SU-DHL-6 (cell line): ENCODE measurements around the gene CLMP.

Source experiments
- H2AFZ ChIP-seq: fragments of 200-600 bp; sonication (generic); 2 replicates; pipeline ENCODE4 v1.6.1; 2014; ENCODE audit warnings: low read depth, mild to moderate bottlenecking, moderate library complexity, mixed read lengths, antibody characterized with exemption, low read length; ENCODE audit not compliant: severe bottlenecking
- H3F3A ChIP-seq: fragments of 200-600 bp; shearing (Covaris generic); 2 replicates; pipeline ENCODE4 v1.6.0; 2016; ENCODE audit warnings: antibody characterized with exemption, mild to moderate bottlenecking; ENCODE audit not compliant: insufficient read depth
- H3K27ac ChIP-seq: fragments of 200-600 bp; sonication (generic); 2 replicates; pipeline ENCODE4 v1.5.1; 2016; ENCODE audit warnings: low read depth, mild to moderate bottlenecking, low read length, moderate library complexity, mixed read lengths
- H3K27me3 ChIP-seq: fragments of 200-600 bp; sonication (generic), shearing (Covaris generic); 2 replicates; pipeline ENCODE4 v1.6.0; 2014; ENCODE audit warnings: mild to moderate bottlenecking, low read length
- H3K36me3 ChIP-seq: fragments of 200-600 bp; sonication (generic); 2 replicates; pipeline ENCODE4 v1.6.1; 2014; ENCODE audit warnings: mild to moderate bottlenecking, low read length, mixed read lengths
- H3K4me2 ChIP-seq: fragments of 300-600, 200-600 bp; shearing (Covaris generic), sonication (generic); 2 replicates; pipeline ENCODE4 v1.6.0; 2014; ENCODE audit warnings: low read length, low read depth, mild to moderate bottlenecking; ENCODE audit not compliant: poor library complexity, severe bottlenecking
- H3K4me3 ChIP-seq: fragments of 200-600 bp; sonication (generic); 2 replicates; pipeline ENCODE4 v1.5.1; 2014; ENCODE audit warnings: antibody characterized with exemption, low read length, mild to moderate bottlenecking, mixed read lengths; ENCODE audit not compliant: insufficient read depth, poor library complexity, severe bottlenecking
- H3K79me2 ChIP-seq: fragments of 200-600 bp; sonication (generic); 2 replicates; pipeline ENCODE4 v1.6.1; 2014; ENCODE audit warnings: mild to moderate bottlenecking, low read length, moderate library complexity; ENCODE audit not compliant: insufficient read depth
- H3K9ac ChIP-seq: fragments of 200-600 bp; sonication (generic); 2 replicates; pipeline ENCODE4 v1.7.0; 2014; ENCODE audit warnings: mild to moderate bottlenecking, low read length
- H3K9me2 ChIP-seq: fragments of 200-600 bp; sonication (generic); replicated peaks from 2 replicates; pipeline ENCODE4 v1.6.1; 2014; ENCODE audit warnings: low read length; ENCODE audit not compliant: insufficient read depth
- H3K9me3 ChIP-seq: fragments of 200-600 bp; sonication (generic); 2 replicates; pipeline ENCODE4 v1.6.1; 2014; ENCODE audit warnings: low read length, mixed read lengths; ENCODE audit not compliant: insufficient read depth
- H4K20me1 ChIP-seq: fragments of 200-600 bp; sonication (generic); 2 replicates; pipeline ENCODE4 v1.6.1; 2014; ENCODE audit warnings: low read depth, mild to moderate bottlenecking, antibody characterized with exemption, low read length, moderate library complexity, mixed read lengths
- EZH2phosphoT487 ChIP-seq: fragments of 200-600 bp; sonication (generic), shearing (Covaris generic); conservative IDR thresholded peaks from 2 replicates; pipeline ENCODE4 v1.6.1; 2018; ENCODE audit warnings: mild to moderate bottlenecking, antibody characterized with exemption, low read length, moderate library complexity, mixed read lengths
- TF ChIP-seq, protein P1 (sequence below): fragments of 200-600 bp; sonication (generic); IDR thresholded peaks from one replicate; pipeline ENCODE4 v1.5.1; 2017; ENCODE audit warnings: antibody characterized with exemption, mild to moderate bottlenecking, low read length, moderate library complexity; ENCODE audit not compliant: insufficient read depth, poor library complexity, severe bottlenecking

Gene CLMP

DNA sequence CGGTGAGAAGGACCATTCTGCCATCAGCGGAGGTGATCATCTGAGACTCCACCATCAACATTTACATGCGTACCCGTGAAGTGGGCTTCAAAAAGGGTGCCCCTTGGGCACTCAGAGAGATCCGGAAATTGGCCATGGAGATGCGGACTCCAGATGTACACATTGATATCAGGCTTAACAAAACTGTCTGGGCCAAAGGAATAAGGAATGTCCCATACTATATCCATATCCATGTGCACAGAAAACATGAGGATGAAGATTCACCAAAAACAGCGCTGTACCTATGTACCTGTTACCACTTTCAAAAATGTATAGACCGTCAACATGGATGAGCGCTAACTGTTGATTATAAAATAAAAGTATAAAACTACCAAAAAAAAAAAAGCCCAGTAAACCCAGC is 143.9 kb downstream of the CLMP start:
- peaks cover 44% of the 10 kb centered on the region for H3F3A ChIP-seq
- no peak overlapping the region for H2AFZ ChIP-seq
- peaks cover 5% of the 10 kb centered on the region for H3K36me3 ChIP-seq
- H3K79me2 ChIP-seq: no peaks in the 10 kb centered on the region
- H3K9ac ChIP-seq: no peak overlapping the region
- no peaks in the 10 kb centered on the region for H3K27me3 ChIP-seq
- H3K9me3 ChIP-seq: no peaks in the 10 kb centered on the region
- no peaks in the 10 kb centered on the region for H3K9me2 ChIP-seq
- peaks cover 3% of the 10 kb centered on the region for H4K20me1 ChIP-seq
- no peak overlapping the region for H3K4me2 ChIP-seq
- TF ChIP-seq, protein P1, sequence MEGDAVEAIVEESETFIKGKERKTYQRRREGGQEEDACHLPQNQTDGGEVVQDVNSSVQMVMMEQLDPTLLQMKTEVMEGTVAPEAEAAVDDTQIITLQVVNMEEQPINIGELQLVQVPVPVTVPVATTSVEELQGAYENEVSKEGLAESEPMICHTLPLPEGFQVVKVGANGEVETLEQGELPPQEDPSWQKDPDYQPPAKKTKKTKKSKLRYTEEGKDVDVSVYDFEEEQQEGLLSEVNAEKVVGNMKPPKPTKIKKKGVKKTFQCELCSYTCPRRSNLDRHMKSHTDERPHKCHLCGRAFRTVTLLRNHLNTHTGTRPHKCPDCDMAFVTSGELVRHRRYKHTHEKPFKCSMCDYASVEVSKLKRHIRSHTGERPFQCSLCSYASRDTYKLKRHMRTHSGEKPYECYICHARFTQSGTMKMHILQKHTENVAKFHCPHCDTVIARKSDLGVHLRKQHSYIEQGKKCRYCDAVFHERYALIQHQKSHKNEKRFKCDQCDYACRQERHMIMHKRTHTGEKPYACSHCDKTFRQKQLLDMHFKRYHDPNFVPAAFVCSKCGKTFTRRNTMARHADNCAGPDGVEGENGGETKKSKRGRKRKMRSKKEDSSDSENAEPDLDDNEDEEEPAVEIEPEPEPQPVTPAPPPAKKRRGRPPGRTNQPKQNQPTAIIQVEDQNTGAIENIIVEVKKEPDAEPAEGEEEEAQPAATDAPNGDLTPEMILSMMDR: no peak
- no peak for TF ChIP-seq EZH2phosphoT487
- H3K4me3 ChIP-seq: no peak overlapping the region
- H3K27ac ChIP-seq: no peak overlapping the region

DNA sequence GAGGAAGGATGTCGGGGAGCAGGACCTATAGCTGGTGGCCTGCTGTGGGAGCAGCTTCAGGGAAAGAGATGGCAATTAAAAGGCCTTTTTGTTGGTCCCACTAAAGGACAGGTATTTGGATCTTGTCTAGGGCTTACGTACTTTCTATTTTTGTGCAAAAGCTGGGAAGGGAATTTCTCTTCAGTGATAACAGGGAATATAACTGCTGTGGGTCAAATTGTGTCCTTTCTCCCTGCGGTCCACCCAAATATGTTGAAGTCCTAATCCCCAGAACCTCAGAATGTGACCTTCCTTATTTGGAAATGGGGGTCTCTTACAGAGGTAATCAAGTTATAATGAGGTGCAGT is 147.1 kb downstream of the CLMP start:
- no peaks in the 10 kb centered on the region for H3K9me3 ChIP-seq
- H3K9ac ChIP-seq: no peak overlapping the region
- no peaks in the 10 kb centered on the region for H3K36me3 ChIP-seq
- no peak overlapping the region for H2AFZ ChIP-seq
- no peak overlapping the region for H3K4me2 ChIP-seq
- H3K79me2 ChIP-seq: no peaks in the 10 kb centered on the region
- no peaks in the 10 kb centered on the region for H4K20me1 ChIP-seq
- TF ChIP-seq, protein P1: no peak
- no peak for TF ChIP-seq EZH2phosphoT487
- H3K27me3 ChIP-seq: no peaks in the 10 kb centered on the region
- H3K4me3 ChIP-seq: no peak overlapping the region
- H3F3A ChIP-seq: peaks cover 12% of the 10 kb centered on the region
- no peaks in the 10 kb centered on the region for H3K9me2 ChIP-seq
- H3K27ac ChIP-seq: no peak overlapping the region

DNA sequence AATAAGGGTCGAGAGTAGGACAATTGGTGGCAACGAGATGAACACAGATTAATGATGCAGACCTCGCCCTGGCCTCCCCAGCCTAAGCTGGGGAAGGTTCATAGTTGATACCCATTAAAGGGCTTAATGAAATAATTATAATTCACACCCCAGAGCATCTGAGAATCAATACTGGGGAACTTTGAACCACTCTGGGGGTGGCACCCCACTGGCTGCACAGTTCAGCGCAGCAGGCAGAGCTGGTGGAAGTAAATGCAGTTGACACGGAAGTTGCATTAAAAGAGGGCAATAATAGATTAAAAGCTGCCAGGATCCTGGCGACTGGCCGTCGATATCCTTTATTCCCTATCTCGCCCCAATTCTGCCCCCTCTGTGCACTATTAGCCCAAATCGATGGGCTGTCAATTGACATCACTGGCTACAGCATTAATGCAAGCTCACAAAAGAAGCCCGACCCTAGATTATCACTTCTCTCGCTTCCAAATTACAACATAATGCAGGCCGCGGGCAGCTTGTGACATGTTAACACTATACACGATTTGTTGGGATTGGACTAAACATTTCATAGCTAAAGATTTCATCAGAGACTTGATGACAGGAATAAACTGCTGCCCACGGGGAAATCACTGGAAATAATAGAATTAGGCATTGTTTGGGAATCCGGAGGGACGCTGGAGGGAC is 147.6 kb downstream of the CLMP start:
- Histone ChIP-seq H3K4me3 (no peak overlapping the region), H3K79me2 (no peaks in the 10 kb centered on the region), H3K27ac (no peak overlapping the region), H3F3A (peaks cover 6% of the 10 kb centered on the region), H2AFZ (no peak overlapping the region), H3K9ac (no peak overlapping the region), H3K36me3 (no peaks in the 10 kb centered on the region), H4K20me1 (no peaks in the 10 kb centered on the region), H3K9me3 (no peaks in the 10 kb centered on the region), H3K4me2 (no peak overlapping the region), H3K27me3 (no peaks in the 10 kb centered on the region), H3K9me2 (no peaks in the 10 kb centered on the region)
- no peak for TF ChIP-seq EZH2phosphoT487
- TF ChIP-seq, protein P1: no peak
